GM18858 (cell line): ENCODE data around the gene LY6G5B.

Experiments
- ATAC-seq: cut with Tn5 transposase; IDR thresholded peaks from one replicate; pipeline ENCODE4 v1.9.1; 2021; ENCODE audit not compliant: unreplicated experiment

LY6G5B gene

GRCh38 chr6:31669676-31670075, at the start of gene LY6G5B:
Gene LY6G5B, plus strand, starts transcription at chr6:31669976. Its CDS starts 975 bp downstream, at chr6:31670951.
- ATAC-seq = no peak

GRCh38 chr6:31620586-31621319, 49.0 kb upstream of the LY6G5B start, which contains the start of gene PRRC2A:
Gene PRRC2A, plus strand, starts transcription at chr6:31620715. Its CDS starts 2,075 bp downstream, at chr6:31622790.
- peak; percentile 11 for ATAC-seq

GRCh38 chr6:31621320-31621939, 48.3 kb upstream of the LY6G5B start:
- ATAC-seq = no peak

- no peak for ATAC-seq
These were observed 47.8 kb upstream of the LY6G5B start for GRCh38 chr6:31621991-31622390.

GRCh38 chr6:31622684-31623091, 47.1 kb upstream of the LY6G5B start:
- ATAC-seq = no peak

GRCh38 chr6:31624070-31624469, 45.7 kb upstream of the LY6G5B start:
- no peak for ATAC-seq

- no peak for ATAC-seq
These were observed 42.8 kb upstream of the LY6G5B start for GRCh38 chr6:31626952-31627351.

- no peak for ATAC-seq
These were observed 42.0 kb upstream of the LY6G5B start for GRCh38 chr6:31627690-31628287.

GRCh38 chr6:31629014-31629413, 40.8 kb upstream of the LY6G5B start:
- no peak for ATAC-seq

- ATAC-seq = no peak
These were observed 39.4 kb upstream of the LY6G5B start for GRCh38 chr6:31630177-31630934.

GRCh38 chr6:31631209-31631608, 38.6 kb upstream of the LY6G5B start:
- ATAC-seq = no peak

GRCh38 chr6:31631681-31632278, 38.0 kb upstream of the LY6G5B start:
- ATAC-seq = no peak

GRCh38 chr6:31632279-31632946, 37.4 kb upstream of the LY6G5B start:
- ATAC-seq = no peak

GRCh38 chr6:31633447-31633846, 36.3 kb upstream of the LY6G5B start:
- no peak for ATAC-seq

GRCh38 chr6:31634131-31634530, 35.6 kb upstream of the LY6G5B start:
- ATAC-seq = no peak

GRCh38 chr6:31634969-31635575, 34.7 kb upstream of the LY6G5B start:
- no peak for ATAC-seq

- no peak for ATAC-seq
These were observed 32.8 kb upstream of the LY6G5B start for GRCh38 chr6:31636698-31637596.

- ATAC-seq = no peak
These were observed 30.7 kb upstream of the LY6G5B start for GRCh38 chr6:31639043-31639442.

- ATAC-seq = no peak
These were observed 30.3 kb upstream of the LY6G5B start for GRCh38 chr6:31639449-31639861.
